Ascending aorta (tissue), 2 donors: ENCODE results near the gene KLF15. TPM values are rescaled to one million over a fixed set of nuclear protein-coding genes. Genes with fewer than 3 reads are reported as not detected.

Source experiments
- DNase-seq, 2 donors: peaks; one replicate each; pipeline ENCODE4 v3.0.0-alpha.2; 2019; ENCODE audit warnings: low spot score in 2 of 2
- H3K27ac ChIP-seq, 2 donors: fragments of 200-600 bp; sonication (generic); one replicate each; pipeline ENCODE4 v1.5.1; 2016 to 2017; ENCODE audit warnings: mild to moderate bottlenecking in 1 of 2
- H3K27me3 ChIP-seq: fragments of 200-600 bp; sonication (generic); one replicate; pipeline ENCODE4 v1.5.1; 2017
- H3K36me3 ChIP-seq, 2 donors: fragments of 200-600 bp; sonication (generic); one replicate each; pipeline ENCODE4 v1.5.1; 2016
- H3K4me1 ChIP-seq, 2 donors: fragments of 200-600 bp; sonication (generic); one replicate each; pipeline ENCODE4 v1.5.1; 2016 to 2017; ENCODE audit warnings: mild to moderate bottlenecking in 1 of 2
- H3K4me3 ChIP-seq, 2 donors: fragments of 200-600 bp; sonication (generic); one replicate each; pipeline ENCODE4 v1.5.1; 2016 to 2017; ENCODE audit warnings: mild to moderate bottlenecking in 1 of 2
- H3K9me3 ChIP-seq, 2 donors: fragments of 200-600 bp; sonication (generic); one replicate each; pipeline ENCODE4 v1.5.1; 2016
- intact Hi-C: fragments of 100-400 bp; cut with DNase I; formaldehyde crosslinking; loops from one replicate; pipeline ENCODE4 v1.15.1; 2023
- total RNA-seq: library from RNA; depleted of rRNA; stranded (reverse); fragments of >200 nt; gene quantifications from one replicate; pipeline ENCODE4 v1.1.0, GENCODE V29; 2016
- TF ChIP-seq, protein P1 (sequence below), 3 experiments: fragments of 200-600 bp in 2 of 3; fragments of 450-650 bp in 1 of 3; sonication (generic) in 2 of 3; IDR thresholded peaks; one replicate each; pipeline ENCODE4 v1.5.1; 2016 to 2019; ENCODE audit warnings: antibody characterized with exemption in 3 of 3, mild to moderate bottlenecking in 1 of 3, moderate library complexity in 1 of 3

Gene KLF15
- total RNA-seq, 1 donor from 2014 or later, result 74.0 TPM

DNA sequence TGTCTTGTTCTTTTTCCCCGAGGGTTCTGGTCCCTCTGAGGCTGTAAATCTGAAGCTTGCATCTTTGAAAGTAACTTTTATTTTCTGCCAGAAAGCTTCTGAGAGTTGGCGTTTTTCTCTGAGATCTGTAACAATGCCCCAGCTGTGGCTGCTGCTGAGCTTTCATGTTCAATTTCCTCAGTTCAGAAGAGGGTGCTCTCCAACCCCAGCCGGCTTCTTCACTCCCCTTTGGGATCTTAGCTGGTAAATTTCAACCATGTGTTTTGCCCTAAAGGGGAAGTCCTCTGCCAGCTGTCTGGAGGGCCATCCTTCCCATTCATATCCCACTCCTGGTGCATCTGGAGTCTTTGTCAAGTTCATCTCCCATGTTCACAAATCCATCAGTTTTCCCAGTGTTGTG is 19.2 kb upstream of the KLF15 start:
- Histone ChIP-seq H3K27ac (no peak overlapping the region), H3K9me3 (no peaks in the 10 kb centered on the region), H3K4me1 (no peaks in the 10 kb centered on the region), H3K27me3 (no peaks in the 10 kb centered on the region), H3K4me3 (no peak overlapping the region), H3K36me3 (no peaks in the 10 kb centered on the region)
- peak in 1 of 2 donors; percentile 46 for DNase-seq
- TF ChIP-seq, protein P1, sequence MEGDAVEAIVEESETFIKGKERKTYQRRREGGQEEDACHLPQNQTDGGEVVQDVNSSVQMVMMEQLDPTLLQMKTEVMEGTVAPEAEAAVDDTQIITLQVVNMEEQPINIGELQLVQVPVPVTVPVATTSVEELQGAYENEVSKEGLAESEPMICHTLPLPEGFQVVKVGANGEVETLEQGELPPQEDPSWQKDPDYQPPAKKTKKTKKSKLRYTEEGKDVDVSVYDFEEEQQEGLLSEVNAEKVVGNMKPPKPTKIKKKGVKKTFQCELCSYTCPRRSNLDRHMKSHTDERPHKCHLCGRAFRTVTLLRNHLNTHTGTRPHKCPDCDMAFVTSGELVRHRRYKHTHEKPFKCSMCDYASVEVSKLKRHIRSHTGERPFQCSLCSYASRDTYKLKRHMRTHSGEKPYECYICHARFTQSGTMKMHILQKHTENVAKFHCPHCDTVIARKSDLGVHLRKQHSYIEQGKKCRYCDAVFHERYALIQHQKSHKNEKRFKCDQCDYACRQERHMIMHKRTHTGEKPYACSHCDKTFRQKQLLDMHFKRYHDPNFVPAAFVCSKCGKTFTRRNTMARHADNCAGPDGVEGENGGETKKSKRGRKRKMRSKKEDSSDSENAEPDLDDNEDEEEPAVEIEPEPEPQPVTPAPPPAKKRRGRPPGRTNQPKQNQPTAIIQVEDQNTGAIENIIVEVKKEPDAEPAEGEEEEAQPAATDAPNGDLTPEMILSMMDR (IDR thresholded peaks at IDR 0.05), result no peak
- intact Hi-C loops, result no loop called here

DNA sequence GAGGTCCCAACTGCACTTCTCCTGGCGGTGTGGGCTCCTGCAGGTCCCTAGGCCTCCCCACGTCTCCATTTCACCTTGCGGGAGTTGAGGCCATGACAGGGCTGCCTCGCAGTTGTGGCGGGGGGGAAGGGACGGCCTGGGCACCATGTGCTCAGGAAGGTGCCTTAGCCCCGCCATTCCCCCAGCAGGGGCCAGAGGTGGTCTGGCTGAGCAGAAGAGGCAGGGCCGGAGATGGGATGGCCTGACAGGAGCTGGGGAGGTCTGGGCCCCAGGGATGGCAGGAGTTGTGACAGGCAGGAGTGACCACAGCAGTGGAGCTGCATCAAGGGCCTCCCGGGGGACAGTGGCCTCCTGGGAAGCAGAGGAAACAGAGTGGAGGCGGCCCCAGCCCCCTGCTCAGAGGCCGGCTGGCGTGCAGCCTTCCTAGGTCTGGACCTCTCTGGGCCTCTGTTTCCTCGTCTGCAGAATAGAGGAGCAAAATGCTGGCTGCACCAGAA is 18.7 kb upstream of the KLF15 start:
- intact Hi-C loops, result no loop called here

DNA sequence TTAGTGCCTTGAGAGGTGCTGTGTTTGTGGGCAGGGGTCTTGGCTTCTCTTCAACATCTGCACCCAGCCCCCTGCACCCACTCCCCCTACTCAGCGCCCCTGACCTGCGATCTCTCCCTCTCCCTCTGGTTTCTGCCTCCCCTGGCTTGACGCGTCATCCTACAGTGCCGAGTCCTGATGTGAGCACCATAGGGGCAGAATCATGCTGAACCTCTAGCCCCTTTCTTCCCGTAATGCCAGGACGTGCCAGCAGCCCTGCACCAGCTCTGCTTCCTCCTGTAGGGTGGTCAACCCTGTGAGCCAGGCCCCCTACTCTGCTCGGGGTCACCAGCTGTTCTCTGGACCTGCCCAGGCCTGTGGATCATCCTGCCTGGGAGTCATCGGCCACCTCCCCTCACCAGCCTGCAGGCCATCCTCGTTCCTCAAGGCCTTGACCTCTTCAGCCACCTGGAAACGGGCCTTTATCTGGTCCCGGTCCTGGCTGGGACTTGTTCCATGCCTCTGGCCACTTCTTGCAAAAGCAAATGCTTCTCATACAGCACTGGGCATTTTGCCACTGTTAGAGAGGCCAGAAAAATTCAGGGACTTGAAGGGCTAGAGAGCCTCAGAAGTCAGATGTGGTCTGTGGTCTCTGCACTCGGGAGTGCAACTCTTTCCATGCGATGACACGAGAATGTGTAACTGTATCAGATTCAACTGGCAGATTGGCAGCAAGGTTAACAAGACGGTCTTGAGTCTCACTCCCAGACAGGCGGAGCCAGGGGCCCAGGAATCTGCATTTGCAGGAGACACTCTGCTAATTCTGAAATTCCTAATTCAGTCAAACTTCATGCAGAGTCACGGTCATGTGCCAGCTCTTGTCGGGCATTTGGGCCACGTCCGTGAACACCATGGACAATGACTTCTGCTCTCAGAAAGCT is 16.7 kb upstream of the KLF15 start:
- H3K4me3 ChIP-seq, result no peak overlapping the region
- TF ChIP-seq, protein P1 (IDR thresholded peaks at IDR 0.05), result no peak
- no peaks in the 10 kb centered on the region for H3K4me1 ChIP-seq
- no peaks in the 10 kb centered on the region for H3K36me3 ChIP-seq
- no peaks in the 10 kb centered on the region for H3K27me3 ChIP-seq
- intact Hi-C loops, result no loop called here
- H3K9me3 ChIP-seq, result no peaks in the 10 kb centered on the region
- peak in 1 of 2 donors; percentile 64 for DNase-seq
- no peak overlapping the region for H3K27ac ChIP-seq

More for the DNA sequence above, 18.7 kb upstream of the KLF15 start:
- no peak overlapping the region for H3K4me3 ChIP-seq
- H3K4me1 ChIP-seq, result no peaks in the 10 kb centered on the region
- H3K27ac ChIP-seq, result no peak overlapping the region
- peak in 1 of 2 donors; percentile 51 for DNase-seq
- TF ChIP-seq, protein P1 (IDR thresholded peaks at IDR 0.05), result no peak
- no peaks in the 10 kb centered on the region for H3K9me3 ChIP-seq
- no peaks in the 10 kb centered on the region for H3K36me3 ChIP-seq
- H3K27me3 ChIP-seq, result no peaks in the 10 kb centered on the region

DNA sequence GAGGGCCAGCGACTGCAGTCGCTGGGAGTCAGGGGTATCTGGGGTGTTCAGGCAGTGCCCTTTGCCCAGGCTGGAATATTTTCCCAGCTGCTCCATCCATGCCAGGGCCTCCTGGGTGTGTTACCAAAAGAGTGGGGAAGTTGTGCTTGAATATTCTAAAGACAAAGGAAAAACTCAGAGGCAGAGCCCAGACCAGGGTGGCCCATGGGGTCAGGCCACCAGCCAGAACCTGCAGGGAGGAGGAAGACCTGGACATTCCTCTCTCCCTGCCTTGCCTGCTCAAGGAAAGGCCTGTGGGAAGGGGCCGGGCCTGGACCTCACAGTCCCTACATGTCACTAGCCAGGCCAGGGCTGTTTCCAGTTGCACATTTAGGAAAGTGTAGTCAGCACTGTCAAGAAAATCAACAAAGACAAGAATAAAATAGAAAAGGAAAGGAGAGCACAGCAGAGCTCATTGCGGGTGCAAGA is 16.0 kb upstream of the KLF15 start:
- intact Hi-C loops, result no loop called here
- no peaks in the 10 kb centered on the region for H3K9me3 ChIP-seq
- no peaks in the 10 kb centered on the region for H3K4me1 ChIP-seq
- TF ChIP-seq, protein P1 (IDR thresholded peaks at IDR 0.05), result no peak
- H3K4me3 ChIP-seq, result no peak overlapping the region
- no peaks in the 10 kb centered on the region for H3K36me3 ChIP-seq
- H3K27ac ChIP-seq, result no peak overlapping the region
- no peaks in the 10 kb centered on the region for H3K27me3 ChIP-seq
- DNase-seq, result peak in 1 of 2 donors; percentile 24

DNA sequence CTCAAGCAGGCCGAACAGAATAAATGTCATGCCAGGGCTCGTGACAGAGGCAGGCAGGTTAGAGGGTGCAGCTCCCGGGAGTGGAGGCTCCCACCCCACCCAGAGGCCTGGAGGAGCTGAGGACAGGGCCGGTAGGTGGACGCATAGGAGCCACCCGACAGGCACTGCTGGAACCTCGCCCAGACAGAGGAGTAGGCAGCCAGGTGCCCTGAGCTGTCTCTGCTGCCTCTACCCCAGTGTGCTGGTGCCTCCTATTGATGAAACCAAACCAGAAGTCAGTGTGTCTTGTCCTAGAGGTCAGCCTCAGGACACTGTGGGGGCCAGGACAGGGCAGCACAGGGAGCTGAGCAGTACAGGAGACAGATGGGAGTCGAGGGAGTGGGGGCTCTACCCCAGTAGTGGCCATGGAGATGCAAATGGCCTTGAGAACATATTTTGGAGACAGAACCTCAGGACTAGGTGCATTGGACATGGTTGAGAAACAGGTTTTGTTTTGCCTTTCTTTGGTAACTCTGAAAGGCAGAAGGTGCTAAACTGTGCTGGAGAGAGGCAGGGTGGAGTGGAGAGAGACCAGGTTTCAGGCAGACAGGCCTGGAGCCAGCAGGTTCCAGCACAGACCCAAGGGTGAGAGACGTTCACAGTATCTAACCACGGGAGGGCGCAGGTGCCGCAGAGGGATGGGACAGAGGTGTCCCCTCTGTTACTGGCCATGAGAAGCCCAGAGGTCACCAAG is 15.4 kb upstream of the KLF15 start:
- intact Hi-C loops, result no loop called here
- Histone ChIP-seq H3K4me1 (no peaks in the 10 kb centered on the region), H3K27me3 (no peaks in the 10 kb centered on the region), H3K27ac (no peak overlapping the region), H3K4me3 (no peak overlapping the region), H3K9me3 (no peaks in the 10 kb centered on the region), H3K36me3 (no peaks in the 10 kb centered on the region)
- TF ChIP-seq, protein P1 (IDR thresholded peaks at IDR 0.05), result no peak
- DNase-seq, result peak in 1 of 2 donors; percentile 56
